ENCODE data around the gene ZNF407.

DNA sequence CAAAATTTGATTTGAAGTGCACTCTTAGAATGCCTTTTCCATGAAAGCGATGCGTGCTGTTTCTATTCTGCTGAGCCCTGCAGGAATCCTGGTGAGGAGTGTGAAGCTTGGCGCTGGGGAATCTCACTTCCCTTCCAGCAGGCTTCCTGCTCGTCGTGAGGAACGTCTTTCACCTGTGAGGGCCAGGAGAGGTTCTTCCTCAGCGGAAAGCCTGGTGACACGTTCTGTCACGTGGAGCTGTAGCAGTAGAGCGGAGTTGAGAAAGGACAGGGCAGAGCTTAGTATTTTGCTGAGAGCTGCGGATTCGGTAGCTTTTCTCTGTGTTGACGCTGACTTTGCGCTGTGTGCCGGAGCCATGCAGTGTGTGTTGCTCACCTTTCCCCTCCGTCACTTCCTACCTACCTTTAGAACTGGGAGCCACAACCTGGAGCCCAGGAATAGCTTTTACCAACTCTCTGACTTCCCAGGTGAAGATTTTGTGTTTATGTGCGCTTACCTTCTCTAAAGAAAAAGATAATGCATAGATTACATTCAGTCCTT, 316.5 kb downstream of the ZNF407 start:
- TF ChIP-seq, protein P1, sequence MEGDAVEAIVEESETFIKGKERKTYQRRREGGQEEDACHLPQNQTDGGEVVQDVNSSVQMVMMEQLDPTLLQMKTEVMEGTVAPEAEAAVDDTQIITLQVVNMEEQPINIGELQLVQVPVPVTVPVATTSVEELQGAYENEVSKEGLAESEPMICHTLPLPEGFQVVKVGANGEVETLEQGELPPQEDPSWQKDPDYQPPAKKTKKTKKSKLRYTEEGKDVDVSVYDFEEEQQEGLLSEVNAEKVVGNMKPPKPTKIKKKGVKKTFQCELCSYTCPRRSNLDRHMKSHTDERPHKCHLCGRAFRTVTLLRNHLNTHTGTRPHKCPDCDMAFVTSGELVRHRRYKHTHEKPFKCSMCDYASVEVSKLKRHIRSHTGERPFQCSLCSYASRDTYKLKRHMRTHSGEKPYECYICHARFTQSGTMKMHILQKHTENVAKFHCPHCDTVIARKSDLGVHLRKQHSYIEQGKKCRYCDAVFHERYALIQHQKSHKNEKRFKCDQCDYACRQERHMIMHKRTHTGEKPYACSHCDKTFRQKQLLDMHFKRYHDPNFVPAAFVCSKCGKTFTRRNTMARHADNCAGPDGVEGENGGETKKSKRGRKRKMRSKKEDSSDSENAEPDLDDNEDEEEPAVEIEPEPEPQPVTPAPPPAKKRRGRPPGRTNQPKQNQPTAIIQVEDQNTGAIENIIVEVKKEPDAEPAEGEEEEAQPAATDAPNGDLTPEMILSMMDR (IDR thresholded peaks at IDR 0.05; ENCODE audit: low read depth, low read length, poor library complexity, severe bottlenecking), result no peak
- no peak for TF ChIP-seq EZH2phosphoT487 (IDR thresholded peaks at IDR 0.05; ENCODE audit: borderline replicate concordance, low read length)
